Nephron (organoid): ENCODE data around the gene TLL1.

ENCODE experiments used
- H3K27ac Mint-ChIP-seq, 3 experiments: 2 replicates each; pipeline ENCODE4 v1.8.0; 2020; ENCODE audit warnings: mixed read lengths in 3 of 3, mild to moderate bottlenecking in 2 of 3, moderate library complexity in 1 of 3
- H3K27me3 Mint-ChIP-seq: 2 replicates; pipeline ENCODE4 v1.8.0; 2021; ENCODE audit warnings: low read depth, mild to moderate bottlenecking, moderate library complexity, mixed read lengths
- H3K36me3 Mint-ChIP-seq: 2 replicates; pipeline ENCODE4 v1.8.0; 2020; ENCODE audit warnings: low read depth, mixed read lengths
- H3K4me1 Mint-ChIP-seq: 2 replicates; pipeline ENCODE4 v1.8.0; 2020; ENCODE audit warnings: mixed read lengths
- H3K4me3 Mint-ChIP-seq, 3 experiments: 2 replicates each; pipeline ENCODE4 v1.8.0; 2020; ENCODE audit warnings: mild to moderate bottlenecking in 3 of 3, mixed read lengths in 3 of 3, moderate library complexity in 2 of 3
- H3K9me3 Mint-ChIP-seq: 2 replicates; pipeline ENCODE4 v1.8.0; 2020; ENCODE audit warnings: mixed read lengths
- CTCF ChIP-seq, 3 experiments: fragments of 200-600 bp; sonication (generic); IDR thresholded peaks; one replicate each; pipeline ENCODE4 v1.5.0; 2021; ENCODE audit warnings: antibody characterized with exemption in 3 of 3; ENCODE audit not compliant: unreplicated experiment in 3 of 3

Gene TLL1

GRCh38 chr4:166044871-166045270, 171.8 kb downstream of the TLL1 start:
- no peaks in the 10 kb centered on the region for H3K36me3 Mint-ChIP-seq
- H3K27ac Mint-ChIP-seq: no peak overlapping the region
- no peaks in the 10 kb centered on the region for H3K27me3 Mint-ChIP-seq
- TF ChIP-seq CTCF (IDR thresholded peaks at IDR 0.05; ENCODE audit: unreplicated experiment in 3 of 3): no peak
- no peaks in the 10 kb centered on the region for H3K4me1 Mint-ChIP-seq
- no peak overlapping the region for H3K4me3 Mint-ChIP-seq
- H3K9me3 Mint-ChIP-seq: no peaks in the 10 kb centered on the region

- Mint-ChIP-seq H3K27ac (no peak overlapping the region), H3K4me1 (no peaks in the 10 kb centered on the region), H3K9me3 (no peaks in the 10 kb centered on the region), H3K36me3 (no peaks in the 10 kb centered on the region), H3K4me3 (no peak overlapping the region), H3K27me3 (no peaks in the 10 kb centered on the region)
- no peak for TF ChIP-seq CTCF (IDR thresholded peaks at IDR 0.05; ENCODE audit: unreplicated experiment in 3 of 3)
These were observed 172.4 kb downstream of the TLL1 start for GRCh38 chr4:166045457-166045856.

- Mint-ChIP-seq H3K36me3 (no peaks in the 10 kb centered on the region), H3K27ac (no peak overlapping the region), H3K4me3 (no peak overlapping the region), H3K9me3 (no peaks in the 10 kb centered on the region), H3K4me1 (no peaks in the 10 kb centered on the region), H3K27me3 (no peaks in the 10 kb centered on the region)
- TF ChIP-seq CTCF (IDR thresholded peaks at IDR 0.05; ENCODE audit: unreplicated experiment in 3 of 3): no peak
These were observed 176.0 kb downstream of the TLL1 start for GRCh38 chr4:166049036-166049435.

- Mint-ChIP-seq H3K4me3 (no peak overlapping the region), H3K9me3 (no peaks in the 10 kb centered on the region), H3K27ac (no peak overlapping the region), H3K27me3 (no peaks in the 10 kb centered on the region), H3K4me1 (no peaks in the 10 kb centered on the region), H3K36me3 (peaks cover 4% of the 10 kb centered on the region)
- no peak for TF ChIP-seq CTCF (IDR thresholded peaks at IDR 0.05; ENCODE audit: unreplicated experiment in 3 of 3)
These were observed 191.7 kb downstream of the TLL1 start for GRCh38 chr4:166064721-166065120.

GRCh38 chr4:166065324-166065723, 192.3 kb downstream of the TLL1 start:
- Mint-ChIP-seq H3K27ac (no peak overlapping the region), H3K4me3 (no peak overlapping the region), H3K36me3 (peaks cover 4% of the 10 kb centered on the region), H3K27me3 (no peaks in the 10 kb centered on the region), H3K4me1 (no peaks in the 10 kb centered on the region), H3K9me3 (no peaks in the 10 kb centered on the region)
- no peak for TF ChIP-seq CTCF (IDR thresholded peaks at IDR 0.05; ENCODE audit: unreplicated experiment in 3 of 3)

GRCh38 chr4:166066936-166067335, 193.9 kb downstream of the TLL1 start:
- Mint-ChIP-seq H3K27ac (no peak overlapping the region), H3K9me3 (no peaks in the 10 kb centered on the region), H3K36me3 (peaks cover 4% of the 10 kb centered on the region), H3K4me1 (no peaks in the 10 kb centered on the region), H3K27me3 (no peaks in the 10 kb centered on the region), H3K4me3 (no peak overlapping the region)
- no peak for TF ChIP-seq CTCF (IDR thresholded peaks at IDR 0.05; ENCODE audit: unreplicated experiment in 3 of 3)
